Occipital lobe (tissue), 2 donors: Measurements from ENCODE around the gene CNIH3. TPM values are rescaled to one million over a fixed set of nuclear protein-coding genes. Genes with fewer than 3 reads are reported as not detected.
A peak's percentile ranks its signal among the peaks of the same experiment; 100 is the strongest.
"Not testable (repeated sequence)": the region's sequence is repeated elsewhere in the genome, so short reads cannot be mapped to it uniquely, and the experiment has no call there.

Experiments
- DNase-seq: peaks from one replicate; lab custom pipeline; 2025; lab: John Stamatoyannopoulos, UW
- total RNA-seq: library from RNA; depleted of rRNA; stranded (reverse); fragments of >200 nt; gene quantifications from one replicate; pipeline ENCODE4 v1.2.3, GENCODE V29; 2014

Gene CNIH3
- total RNA-seq, 1 donor from 2014 or later, result 18.2 TPM

DNA sequence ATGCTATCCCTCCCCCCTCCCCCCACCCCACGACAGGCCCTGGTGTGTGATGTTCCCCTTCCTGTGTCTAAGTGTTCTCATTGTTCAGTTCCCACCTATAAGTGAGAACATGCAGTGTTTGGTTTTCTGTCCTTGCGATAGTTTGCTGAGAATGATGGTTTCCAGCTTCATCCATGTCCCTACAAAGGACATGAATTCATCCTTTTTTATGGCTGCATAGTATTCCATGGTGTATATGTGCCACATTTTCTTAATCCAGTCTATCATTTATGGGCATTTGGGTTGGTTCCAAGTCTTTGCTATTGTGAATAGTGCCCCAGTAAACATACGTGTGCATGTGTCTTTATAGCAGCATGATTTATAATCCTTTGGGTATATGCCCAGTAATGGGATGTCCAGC lies 70.0 kb downstream of the CNIH3 start:
- DNase-seq, result not testable (repeated sequence)

DNA sequence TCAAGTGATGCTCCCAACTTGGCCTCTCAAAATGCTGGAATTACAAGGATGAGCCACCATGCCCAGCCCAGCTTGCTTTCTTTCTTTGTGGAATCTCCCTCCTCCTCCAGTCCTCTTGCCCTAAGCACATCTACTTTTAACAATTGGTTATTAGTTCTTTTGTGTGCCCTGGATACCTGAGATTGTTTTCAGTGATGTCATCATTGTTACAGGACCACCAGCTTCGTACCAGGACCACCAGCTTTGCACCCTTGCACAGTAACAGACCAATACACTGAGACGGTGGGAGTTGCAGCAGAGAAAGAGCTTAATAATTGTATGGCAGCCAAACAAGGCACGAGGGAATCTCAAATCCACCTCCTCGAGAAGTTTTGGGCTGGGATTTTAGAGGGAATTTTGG lies 71.3 kb downstream of the CNIH3 start:
- no peak for DNase-seq

DNA sequence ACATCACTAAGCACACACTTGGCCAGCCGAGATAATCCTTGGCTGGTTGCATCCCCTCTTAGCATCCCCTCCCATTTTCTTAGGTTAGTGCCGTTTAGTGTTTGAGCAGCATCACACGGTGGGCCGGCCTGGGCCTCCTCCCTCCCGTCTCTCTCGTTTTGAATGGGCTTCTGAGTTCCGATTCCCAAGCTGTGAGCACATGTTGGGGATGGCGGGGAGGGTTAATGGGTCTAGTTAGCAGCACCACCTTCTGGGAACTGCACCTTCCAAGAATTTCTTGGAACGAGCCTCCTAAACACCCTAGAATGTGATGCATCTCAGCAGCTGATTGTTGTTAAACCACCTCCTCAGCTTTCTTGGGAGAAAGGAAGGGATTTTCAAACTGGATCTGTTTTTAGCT lies 73.3 kb downstream of the CNIH3 start:
- DNase-seq, result no peak

- no peak for DNase-seq
These were observed 74.5 kb downstream of the CNIH3 start for GRCh38 chr1:224690576-224690975.

- no peak for DNase-seq
These were observed 75.2 kb downstream of the CNIH3 start for GRCh38 chr1:224691148-224691925.

DNA sequence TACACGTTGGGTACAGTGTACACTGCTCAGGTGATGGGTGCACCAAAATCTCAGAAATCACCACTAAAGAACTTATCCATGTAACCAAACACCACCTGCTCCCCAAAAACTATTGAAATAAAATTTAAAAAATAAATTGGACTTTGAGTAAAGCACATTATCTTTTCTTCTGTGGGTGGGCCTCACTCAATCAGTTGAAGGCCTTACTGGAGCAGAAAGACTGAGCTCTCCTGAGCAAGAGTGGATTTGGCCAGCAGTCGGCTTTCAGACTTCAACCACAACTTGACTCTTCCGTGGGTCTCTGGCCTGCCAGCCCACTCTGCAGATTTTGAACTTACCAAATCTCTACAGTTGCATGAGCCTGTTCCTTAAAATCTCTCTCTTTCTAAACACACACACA lies 78.9 kb downstream of the CNIH3 start:
- DNase-seq, result no peak

GRCh38 chr1:224696021-224696420 lies 79.9 kb downstream of the CNIH3 start:
- no peak for DNase-seq

GRCh38 chr1:224696891-224697765 lies 81.0 kb downstream of the CNIH3 start:
- peak; percentile 17 for DNase-seq

DNA sequence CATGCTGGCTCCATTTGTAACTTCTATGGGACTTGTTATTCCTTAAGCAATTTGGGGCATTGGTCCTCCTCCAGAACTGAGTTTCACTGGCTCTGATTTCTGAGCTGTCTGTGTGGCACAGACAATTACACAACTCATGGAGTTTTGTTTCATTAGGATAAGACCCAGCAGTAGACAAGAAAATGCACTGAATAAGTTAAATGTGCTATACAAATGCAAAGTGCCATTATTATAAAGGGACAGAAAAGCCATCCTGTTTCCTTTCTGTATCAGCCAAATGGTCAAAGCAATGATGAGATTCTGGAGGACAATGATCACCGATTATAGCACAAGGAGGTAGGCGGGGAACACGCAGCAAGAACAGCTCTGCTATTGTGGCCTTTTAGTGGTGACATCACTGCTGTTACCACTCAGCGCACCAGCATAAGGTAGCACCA lies 81.9 kb downstream of the CNIH3 start:
- no peak for DNase-seq

GRCh38 chr1:224700918-224701531 lies 84.9 kb downstream of the CNIH3 start:
- DNase-seq, result no peak

DNA sequence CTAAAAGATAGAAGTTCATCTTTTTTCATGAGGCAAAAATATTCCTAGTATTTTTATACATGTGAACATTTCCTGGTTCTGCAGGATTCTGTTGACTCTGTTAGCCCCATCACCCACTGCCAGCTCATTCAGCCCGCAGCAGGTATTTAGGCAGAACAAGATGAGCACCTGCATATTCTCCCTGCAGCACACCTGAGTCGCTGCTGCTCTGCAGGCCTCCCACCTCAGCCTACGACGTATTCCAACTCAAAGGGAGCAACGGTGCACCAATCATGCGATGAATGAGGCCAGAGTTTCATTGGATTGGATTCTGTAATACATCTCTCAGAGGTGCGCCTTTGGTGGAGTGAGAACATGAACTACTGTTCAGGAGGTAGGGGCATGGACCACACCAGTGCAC lies 87.6 kb downstream of the CNIH3 start:
- DNase-seq, result no peak

DNA sequence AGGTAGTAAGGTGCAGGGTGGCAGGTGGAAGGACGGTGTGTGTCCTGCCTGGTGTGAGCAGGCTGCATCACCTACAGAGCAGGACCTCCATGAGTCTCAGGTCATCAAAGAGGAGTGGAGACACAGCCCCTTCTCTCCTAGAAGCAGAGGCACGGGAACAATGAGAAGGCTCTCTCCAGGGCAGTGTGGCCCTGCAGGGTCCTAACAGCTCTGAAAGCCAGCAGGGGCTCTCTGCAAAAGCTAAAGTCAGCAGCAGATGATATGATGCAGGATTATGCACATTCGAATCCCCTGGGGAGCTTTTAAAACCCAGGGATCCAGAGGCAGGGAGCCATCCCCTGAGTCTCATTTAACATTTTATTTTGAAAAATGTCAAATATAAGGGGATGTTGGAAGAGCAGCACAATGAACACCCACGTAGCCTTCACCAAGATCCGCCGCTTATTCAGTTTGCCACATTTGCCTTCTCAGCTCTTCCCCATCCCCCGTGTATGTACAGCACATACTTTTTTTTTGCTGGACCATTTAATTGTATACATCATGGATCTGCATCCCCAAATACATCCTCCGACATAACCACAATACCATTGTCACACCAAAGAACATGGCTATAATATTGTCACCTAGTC lies 88.1 kb downstream of the CNIH3 start:
- no peak for DNase-seq

DNA sequence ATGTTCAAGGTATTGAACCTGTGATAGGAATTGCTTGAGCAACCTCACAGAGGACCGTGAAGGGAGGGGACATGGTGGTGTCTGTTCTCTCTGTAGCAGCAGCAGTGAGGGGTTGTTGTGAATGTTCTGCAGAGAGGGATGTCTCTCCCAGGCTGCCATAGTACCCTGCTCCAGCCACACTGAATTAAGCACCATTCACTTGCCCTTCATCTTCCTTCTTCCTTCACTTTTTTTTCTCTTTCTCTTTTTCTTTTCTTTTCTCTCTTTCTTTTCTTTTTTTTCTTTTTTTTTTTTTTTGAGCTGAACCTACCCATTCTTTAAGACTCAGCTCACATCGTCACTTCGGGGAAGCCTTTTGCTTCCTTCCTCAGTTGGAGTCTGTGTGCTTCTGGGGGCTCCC lies 89.5 kb downstream of the CNIH3 start:
- DNase-seq, result no peak

GRCh38 chr1:224707843-224708725 lies 92.0 kb downstream of the CNIH3 start:
- peak; percentile 37 for DNase-seq

GRCh38 chr1:224710196-224710595 lies 94.1 kb downstream of the CNIH3 start:
- no peak for DNase-seq

GRCh38 chr1:224711231-224711756 lies 95.2 kb downstream of the CNIH3 start:
- not testable (repeated sequence) for DNase-seq

GRCh38 chr1:224711876-224712275 lies 95.8 kb downstream of the CNIH3 start:
- no peak for DNase-seq

DNA sequence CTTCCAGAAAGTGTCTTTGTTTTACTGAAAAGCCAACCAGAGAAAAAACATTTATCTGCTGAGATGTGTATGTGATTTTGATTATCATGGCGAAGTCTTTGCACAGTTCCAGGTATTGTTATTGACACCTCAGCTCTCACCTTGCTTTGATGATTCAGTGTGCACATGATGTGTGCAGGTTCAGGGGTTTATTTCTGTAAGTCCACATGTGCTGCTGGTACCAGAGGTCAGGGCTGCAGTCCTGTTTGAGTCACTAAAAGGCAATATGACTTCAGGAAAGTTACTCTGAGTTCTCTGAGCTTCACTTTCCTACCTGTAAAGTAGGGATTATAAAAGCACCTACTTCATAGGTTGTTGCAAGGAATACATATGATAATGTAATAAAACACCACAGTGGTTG lies 97.1 kb downstream of the CNIH3 start:
- no peak for DNase-seq

DNA sequence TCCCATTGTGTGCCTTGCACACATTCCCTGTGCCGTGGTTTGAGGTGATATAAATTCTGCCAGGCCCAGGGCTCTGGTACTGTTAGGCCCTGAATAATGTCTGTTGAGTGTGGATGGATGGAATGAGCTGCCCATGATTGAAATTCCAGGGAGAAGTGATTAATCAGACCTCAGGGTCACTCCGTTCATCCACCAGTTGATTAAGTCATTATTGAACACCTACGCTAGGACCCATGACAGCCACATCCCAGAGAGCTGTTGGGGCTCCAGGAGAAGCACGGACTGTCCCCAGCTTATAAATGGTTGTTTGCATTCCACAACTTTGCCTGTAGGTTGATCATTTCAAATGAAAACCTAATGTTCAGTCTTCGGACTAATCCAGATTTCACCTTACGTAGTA lies 98.4 kb downstream of the CNIH3 start:
- no peak for DNase-seq

DNA sequence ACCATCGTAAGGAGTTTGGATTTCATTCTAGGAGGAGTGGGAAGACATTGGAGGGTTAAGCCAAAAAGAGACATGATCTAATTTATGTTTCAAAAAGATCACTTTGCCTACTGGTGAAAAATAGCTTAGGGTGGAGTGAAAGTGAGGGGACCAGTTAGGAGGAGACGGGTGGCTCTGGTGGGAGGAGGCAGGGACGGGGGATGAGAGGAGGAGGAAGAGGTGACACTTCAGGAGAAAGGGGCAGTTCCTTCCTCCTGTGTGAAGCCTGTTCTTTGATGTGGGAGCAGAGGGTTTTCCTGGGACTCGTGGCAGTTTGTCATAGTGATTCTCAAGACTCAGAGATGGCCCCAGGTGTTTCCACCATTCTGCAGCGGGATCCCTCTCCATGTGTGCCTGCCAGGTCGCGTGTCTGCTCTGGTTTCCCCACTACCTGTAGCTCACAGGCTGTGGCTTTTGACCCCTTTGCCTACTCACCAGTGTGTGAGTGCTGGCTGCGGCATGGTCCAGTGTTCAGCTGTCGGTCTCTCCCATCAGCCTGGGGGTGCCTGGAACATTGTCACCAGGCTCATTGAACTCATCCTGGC lies 102.4 kb downstream of the CNIH3 start:
- DNase-seq, result no peak
